PC-9 (cell line): ENCODE measurements around the gene NDUFA12.

Experiments used
- EZH2 ChIP-seq: fragments of 200-600 bp; sonication (generic); IDR thresholded peaks from 2 replicates; pipeline ENCODE4 v1.8.0; 2017; ENCODE audit warnings: antibody characterized with exemption, low read depth
- TF ChIP-seq, protein P1 (sequence below): fragments of 200-600 bp; sonication (generic); conservative IDR thresholded peaks from 2 replicates; pipeline ENCODE4 v1.6.1; 2017; ENCODE audit warnings: mixed run types, antibody characterized with exemption, mild to moderate bottlenecking, moderate library complexity

DNA sequence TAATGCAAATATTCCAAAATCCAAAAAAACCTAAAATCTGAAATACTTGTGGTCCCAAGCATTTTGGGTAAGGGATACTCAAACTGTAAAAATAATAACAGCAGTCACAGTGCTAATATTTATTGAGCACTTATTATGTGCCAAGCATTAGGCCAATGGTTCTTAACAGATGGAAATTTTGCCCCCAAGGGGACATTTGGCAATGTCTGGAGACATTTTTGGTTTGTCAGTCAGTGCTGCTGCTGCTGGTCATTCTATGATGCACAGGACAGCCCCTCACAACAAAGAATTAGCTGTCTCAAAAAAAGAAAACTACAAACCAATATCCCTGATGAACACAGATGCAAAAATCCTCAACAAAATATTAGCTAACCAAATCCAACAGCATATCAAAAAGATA, 5.8 kb downstream of the NDUFA12 start:
- TF ChIP-seq, protein P1, sequence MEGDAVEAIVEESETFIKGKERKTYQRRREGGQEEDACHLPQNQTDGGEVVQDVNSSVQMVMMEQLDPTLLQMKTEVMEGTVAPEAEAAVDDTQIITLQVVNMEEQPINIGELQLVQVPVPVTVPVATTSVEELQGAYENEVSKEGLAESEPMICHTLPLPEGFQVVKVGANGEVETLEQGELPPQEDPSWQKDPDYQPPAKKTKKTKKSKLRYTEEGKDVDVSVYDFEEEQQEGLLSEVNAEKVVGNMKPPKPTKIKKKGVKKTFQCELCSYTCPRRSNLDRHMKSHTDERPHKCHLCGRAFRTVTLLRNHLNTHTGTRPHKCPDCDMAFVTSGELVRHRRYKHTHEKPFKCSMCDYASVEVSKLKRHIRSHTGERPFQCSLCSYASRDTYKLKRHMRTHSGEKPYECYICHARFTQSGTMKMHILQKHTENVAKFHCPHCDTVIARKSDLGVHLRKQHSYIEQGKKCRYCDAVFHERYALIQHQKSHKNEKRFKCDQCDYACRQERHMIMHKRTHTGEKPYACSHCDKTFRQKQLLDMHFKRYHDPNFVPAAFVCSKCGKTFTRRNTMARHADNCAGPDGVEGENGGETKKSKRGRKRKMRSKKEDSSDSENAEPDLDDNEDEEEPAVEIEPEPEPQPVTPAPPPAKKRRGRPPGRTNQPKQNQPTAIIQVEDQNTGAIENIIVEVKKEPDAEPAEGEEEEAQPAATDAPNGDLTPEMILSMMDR: no peak
- TF ChIP-seq EZH2: no peak
